ENCODE results near the gene RASSF6.
"Not testable (repeated sequence)": the region's sequence is repeated elsewhere in the genome, so short reads cannot be mapped to it uniquely, and the experiment has no call there.

RASSF6 gene

DNA sequence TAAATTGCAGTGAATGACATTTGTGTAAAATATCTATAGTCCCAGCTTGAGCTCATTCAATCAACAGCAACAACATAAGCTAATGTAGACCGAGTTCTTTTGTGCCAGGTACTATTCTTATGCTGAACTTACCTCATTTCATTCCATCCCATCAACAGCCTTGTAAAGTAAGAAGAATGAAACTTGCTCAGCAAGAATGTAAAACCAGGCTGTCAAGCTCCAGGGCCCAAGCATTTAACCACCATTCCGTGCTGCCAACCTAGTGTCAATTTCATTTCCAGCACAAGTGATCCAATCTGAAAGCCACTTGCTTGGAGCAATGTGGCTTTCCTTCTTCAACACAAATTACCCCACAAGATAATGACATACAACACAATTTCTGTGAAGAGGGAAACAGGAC is 36.6 kb downstream of the RASSF6 start:
- DNase-seq, result no peak

- DNase-seq, result no peak
These were observed 42.9 kb downstream of the RASSF6 start for GRCh38 chr4:73577371-73577770.

GRCh38 chr4:73576381-73576780 is 43.9 kb downstream of the RASSF6 start:
- DNase-seq, result no peak

DNA sequence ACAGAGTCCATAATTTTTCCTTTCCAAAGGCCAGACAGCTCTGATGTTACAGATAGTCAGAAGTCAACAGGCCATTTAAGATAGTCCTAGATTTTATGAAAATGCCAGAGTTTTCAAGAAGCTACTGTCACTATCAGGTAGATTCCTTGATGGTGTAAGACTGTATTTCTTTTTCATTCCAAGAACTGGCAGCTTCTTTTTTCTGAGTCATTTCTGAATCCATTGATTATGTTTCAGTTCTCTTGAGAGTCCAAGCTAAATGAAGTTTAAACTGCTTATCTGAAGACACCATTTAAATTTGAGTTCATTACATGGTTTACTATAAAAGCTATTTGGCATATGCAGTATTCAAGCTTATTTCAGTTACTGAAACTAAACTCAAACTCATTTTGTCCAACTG is 44.6 kb downstream of the RASSF6 start:
- no peak for DNase-seq

DNA sequence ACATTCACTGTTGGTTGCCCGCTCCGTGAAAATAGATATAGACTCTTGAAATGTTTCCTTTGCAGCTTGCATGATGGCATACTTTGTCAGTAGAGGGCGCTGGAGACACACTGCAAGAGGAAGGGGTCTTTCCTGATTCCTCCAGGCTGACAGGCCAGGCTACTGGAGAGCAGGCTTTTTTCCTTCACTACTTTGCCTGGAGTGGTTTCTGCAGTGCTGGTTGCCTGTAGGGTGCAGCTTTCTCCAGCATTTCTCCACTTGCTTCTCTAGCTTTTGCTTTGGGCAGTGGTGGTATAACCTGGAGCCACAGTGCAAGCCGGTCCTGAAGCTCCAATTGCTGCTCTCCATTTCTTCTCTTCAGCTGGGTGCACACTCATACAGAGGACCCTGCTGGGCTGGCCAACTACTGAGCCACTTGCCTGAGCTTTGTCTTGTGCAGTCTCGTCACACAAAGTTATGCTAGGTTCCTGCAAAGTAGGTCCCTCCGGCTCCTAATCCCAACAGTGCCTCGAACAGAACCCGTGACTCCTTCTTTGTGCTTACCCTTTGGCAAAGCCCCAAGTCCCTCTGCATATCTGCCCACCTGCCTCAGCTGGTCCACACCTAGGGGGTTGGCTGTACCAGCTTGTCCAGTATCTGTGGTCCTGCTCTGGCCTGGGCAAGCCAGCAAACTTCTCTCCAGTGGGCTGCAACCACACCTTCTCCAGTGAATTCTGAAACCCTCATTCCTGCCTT is 46.3 kb downstream of the RASSF6 start:
- DNase-seq, result peak in 38 of 56 donors; percentile 0 to 61 (median 12)

GRCh38 chr4:73550865-73551264 is 69.4 kb downstream of the RASSF6 start:
- DNase-seq, result not testable (repeated sequence)

GRCh38 chr4:73544620-73545019 is 75.6 kb downstream of the RASSF6 start:
- DNase-seq, result no peak

- DNase-seq, result no peak
These were observed 79.0 kb downstream of the RASSF6 start for GRCh38 chr4:73541251-73541650.

DNA sequence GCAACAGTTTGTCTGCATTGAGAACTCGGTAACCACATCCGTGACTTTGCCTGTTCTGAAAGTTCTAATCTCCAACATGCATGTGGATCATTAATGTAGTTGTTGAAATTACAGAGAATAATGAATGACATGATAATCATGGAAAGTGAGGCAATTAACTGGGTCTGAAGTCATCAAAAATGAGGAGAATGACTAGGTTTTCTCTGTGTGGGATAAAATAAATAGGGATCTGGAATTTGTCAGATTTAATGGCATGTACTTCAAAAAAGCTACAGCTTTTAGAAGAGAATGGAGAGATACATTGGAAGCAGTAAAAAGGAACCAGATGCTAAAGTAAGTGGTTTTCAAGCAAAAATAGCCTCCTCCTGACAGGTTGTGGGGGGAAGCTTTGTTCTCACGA is 79.4 kb downstream of the RASSF6 start:
- no peak for DNase-seq

- DNase-seq, result no peak
These were observed 80.8 kb downstream of the RASSF6 start for GRCh38 chr4:73539386-73539785.

GRCh38 chr4:73538162-73538561 is 82.1 kb downstream of the RASSF6 start:
- DNase-seq, result no peak

DNA sequence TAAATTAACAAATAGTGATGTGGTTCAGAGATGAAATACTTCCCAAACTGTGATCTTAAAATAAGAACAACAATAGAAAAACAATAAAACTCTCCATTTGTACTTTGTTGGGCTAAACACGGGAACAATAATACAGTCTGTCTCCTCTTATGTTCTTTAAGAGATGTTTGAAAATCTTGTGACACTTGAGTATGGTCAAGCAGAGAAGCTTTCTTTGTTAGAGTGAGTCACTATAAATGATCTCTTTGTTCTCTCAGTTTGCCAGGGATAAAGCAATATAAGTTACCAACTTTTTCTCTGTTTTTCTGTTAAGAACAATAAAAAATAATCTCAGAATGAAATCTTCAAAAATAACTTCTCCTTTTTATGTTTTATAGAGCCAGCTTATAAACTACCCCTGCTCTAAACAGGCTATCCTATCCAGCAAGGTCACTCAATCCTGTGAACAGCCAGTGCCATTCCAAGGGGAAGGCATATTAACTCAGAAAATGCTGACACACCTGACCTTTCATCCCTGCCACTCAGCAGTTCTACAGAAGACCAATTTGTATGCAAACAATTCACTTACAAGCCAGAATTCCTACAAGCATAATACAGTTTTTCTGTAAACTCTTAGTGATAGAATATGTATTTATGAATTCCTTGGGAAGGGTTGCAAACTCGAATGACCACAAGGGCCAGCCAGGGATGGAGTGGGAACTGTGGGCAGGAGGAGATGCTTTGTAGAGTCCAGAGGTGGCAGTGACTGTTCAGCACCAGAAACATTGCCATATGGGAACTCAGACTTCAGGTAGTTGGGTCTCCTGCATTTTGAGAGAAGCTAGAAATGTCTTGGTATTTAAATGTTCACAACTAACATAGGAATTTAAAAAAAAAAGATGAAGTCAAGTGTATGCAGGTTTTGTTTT is 86.5 kb downstream of the RASSF6 start:
- DNase-seq, result no peak

- no peak for DNase-seq
These were observed 92.1 kb downstream of the RASSF6 start for GRCh38 chr4:73528171-73528570.

GRCh38 chr4:73527196-73527595 is 93.0 kb downstream of the RASSF6 start:
- DNase-seq, result no peak

- no peak for DNase-seq
These were observed 94.6 kb downstream of the RASSF6 start for GRCh38 chr4:73525611-73526010.

DNA sequence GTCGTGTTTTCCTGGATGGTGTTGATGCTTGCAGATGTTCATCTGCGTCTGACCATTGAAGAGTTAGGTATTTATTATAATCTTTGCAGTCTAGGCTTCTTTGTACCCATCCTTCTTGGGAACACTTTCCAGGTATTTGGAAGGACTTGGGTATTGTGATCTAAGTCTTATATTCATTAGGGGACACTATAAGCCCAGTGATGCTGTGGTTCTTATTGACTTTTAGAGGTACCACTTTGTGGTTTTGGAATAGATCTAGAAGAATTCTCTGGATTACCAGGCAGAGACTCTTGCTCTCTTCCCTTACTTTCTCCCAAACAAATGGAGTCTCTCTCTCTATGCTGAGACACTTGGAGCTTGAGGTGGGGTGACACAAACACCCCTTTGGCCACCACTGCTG is 97.1 kb downstream of the RASSF6 start:
- DNase-seq, result no peak

All from nucleus accumbens (tissue), 56 donors.